Measurements from ENCODE around the gene POU2F1.

The POU2F1 gene

DNA sequence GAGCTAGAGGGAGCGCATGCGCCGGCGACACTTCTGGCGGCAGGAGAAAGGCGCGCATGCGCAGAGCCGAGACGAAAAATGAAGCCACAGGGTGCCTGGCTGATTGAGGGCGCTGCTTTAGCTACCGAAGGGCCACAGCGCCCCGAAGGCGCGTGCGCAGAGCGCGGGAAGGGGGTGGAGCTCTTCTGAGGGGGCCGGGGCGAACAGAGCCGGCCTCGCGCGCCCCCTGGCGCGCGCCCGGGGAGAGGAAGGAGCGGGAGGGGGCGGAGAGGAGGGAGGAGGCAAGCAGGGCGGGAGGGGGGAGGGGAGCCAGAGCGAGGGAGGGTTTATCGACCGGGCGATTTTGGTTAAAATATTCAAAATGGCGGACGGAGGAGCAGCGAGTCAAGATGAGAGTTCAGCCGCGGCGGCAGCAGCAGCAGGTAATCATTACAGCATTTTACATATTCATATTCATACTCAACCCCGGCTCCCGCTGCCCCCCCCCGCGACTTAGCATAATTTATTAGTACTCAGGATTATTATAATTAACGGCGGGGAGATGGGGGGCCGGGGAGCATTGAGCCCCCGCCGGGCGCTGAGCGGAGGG, at the start of gene POU2F1:
TSS of gene POU2F1 (plus strand) at position 350 of the 589 bp plus-strand sequence. CDS start at position 362, 12 bp downstream.
- TF ChIP-seq, protein P1, sequence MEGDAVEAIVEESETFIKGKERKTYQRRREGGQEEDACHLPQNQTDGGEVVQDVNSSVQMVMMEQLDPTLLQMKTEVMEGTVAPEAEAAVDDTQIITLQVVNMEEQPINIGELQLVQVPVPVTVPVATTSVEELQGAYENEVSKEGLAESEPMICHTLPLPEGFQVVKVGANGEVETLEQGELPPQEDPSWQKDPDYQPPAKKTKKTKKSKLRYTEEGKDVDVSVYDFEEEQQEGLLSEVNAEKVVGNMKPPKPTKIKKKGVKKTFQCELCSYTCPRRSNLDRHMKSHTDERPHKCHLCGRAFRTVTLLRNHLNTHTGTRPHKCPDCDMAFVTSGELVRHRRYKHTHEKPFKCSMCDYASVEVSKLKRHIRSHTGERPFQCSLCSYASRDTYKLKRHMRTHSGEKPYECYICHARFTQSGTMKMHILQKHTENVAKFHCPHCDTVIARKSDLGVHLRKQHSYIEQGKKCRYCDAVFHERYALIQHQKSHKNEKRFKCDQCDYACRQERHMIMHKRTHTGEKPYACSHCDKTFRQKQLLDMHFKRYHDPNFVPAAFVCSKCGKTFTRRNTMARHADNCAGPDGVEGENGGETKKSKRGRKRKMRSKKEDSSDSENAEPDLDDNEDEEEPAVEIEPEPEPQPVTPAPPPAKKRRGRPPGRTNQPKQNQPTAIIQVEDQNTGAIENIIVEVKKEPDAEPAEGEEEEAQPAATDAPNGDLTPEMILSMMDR (IDR thresholded peaks at IDR 0.05; ENCODE audit: low read depth, low read length), result peak; percentile 59
- H3K4me3 ChIP-seq (ENCODE audit: low read depth, low read length), result peak within 1 kb of the TSS; percentile 94

DNA sequence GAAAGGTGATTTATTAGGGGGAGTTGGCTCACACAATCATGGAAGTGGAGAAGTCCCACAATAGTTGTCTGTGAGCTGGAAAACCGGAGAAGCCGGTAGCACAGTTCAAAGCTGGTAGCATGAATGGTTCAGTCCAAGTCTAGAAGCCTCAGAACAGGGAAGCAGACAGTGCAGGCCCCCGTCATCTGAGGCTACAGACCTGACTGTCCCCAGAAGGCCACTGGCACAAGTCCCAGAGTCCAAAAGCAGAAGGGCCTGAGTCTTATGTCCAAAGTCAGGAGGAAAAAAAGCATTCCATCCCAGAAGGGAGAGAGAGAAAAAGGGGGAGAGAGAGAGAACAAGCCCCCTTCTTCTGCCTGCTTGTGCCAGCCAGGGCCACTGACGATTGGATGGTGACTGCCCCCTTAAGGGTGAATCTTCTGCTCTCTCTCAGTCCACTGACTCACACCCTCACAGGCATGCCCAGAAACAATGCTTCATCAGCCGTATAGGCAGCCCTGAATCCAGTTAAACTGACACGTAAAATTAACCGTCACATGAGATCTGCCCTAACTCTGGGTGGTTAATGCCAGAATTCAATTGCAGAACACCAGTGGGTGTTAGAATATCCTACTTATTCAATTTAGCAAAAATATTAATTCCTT, 49.3 kb upstream of the POU2F1 start:
- TF ChIP-seq, protein P1 (IDR thresholded peaks at IDR 0.05; ENCODE audit: low read depth, low read length), result no peak

DNA sequence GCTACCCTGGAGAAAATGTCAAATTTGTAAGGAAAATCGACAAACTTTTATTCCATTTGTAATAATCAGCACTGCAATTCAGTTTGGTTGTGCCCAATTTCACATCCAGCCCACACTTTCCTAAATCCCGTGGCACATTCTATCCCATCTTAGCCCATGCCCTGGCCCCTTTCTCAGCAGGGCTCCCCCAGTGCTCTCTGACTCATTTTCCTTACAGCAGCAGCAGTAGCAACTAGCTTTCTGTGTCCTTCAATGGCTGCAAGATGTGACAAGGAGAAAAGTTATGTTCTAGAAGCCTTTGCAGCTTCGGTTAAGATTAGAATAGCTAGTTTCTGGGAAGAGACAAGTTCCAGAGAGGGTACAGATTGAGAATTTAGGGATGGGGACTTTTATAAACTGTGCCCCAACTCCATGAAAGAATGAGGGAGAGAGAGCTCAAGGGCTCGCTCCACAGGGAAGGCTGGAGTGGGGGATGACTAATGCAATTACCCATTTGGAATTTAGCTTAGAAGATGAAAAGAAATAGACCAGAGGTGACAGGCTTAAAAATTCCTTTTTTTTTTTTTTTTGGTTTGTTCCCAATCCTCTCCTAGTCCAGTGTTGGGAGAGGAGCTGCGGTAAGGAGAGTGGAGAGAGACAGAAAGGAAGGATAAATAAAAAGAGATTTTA, 47.0 kb upstream of the POU2F1 start:
- no peak overlapping the region for H3K4me3 ChIP-seq (ENCODE audit: low read depth, low read length)
- TF ChIP-seq, protein P1 (IDR thresholded peaks at IDR 0.05; ENCODE audit: low read depth, low read length), result no peak

More for the DNA sequence above, 49.3 kb upstream of the POU2F1 start:
- H3K4me3 ChIP-seq (ENCODE audit: low read depth, low read length), result no peak overlapping the region

DNA sequence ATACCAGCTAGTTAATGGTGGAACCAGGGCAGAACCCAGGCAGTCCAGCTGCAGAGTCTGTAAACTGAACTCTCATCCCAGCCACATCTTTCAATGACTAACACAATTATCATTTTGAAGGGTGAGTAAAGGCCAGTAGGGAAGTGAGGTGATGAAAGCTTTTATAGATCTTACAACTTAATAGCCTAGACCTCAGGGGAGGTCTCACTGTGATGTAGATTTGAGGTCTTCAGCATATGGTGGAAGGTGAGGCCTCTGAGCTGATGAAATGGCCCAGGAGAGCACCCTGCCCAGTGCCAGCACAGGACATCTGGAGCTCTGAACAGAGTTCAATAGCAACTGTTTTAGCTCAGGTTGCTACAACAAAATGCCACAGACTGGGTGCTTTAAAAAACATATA, 44.8 kb upstream of the POU2F1 start:
- TF ChIP-seq, protein P1 (IDR thresholded peaks at IDR 0.05; ENCODE audit: low read depth, low read length), result no peak

DNA sequence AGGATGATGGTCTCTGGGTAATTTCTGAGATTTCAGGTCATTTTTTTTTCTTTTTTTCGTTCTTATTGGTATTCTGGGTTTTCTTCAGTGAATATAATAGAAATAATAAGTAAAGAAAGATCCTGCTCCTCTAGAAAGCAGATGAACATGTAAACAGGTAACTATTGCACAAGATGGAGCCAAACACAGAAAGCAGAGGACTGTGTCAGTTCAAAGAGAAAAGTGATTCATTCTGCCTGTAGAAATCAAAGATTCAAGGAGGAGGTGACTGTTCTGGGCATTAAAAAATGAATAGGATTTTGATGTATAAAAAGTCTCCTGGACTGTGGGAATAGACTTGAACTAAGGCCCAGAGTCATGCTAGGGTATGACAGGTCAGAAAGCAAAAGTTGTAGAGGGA, 41.9 kb upstream of the POU2F1 start:
- TF ChIP-seq, protein P1 (IDR thresholded peaks at IDR 0.05; ENCODE audit: low read depth, low read length), result no peak
- H3K4me3 ChIP-seq (ENCODE audit: low read depth, low read length), result no peak overlapping the region

More for the DNA sequence above, 44.8 kb upstream of the POU2F1 start:
- no peak overlapping the region for H3K4me3 ChIP-seq (ENCODE audit: low read depth, low read length)

DNA sequence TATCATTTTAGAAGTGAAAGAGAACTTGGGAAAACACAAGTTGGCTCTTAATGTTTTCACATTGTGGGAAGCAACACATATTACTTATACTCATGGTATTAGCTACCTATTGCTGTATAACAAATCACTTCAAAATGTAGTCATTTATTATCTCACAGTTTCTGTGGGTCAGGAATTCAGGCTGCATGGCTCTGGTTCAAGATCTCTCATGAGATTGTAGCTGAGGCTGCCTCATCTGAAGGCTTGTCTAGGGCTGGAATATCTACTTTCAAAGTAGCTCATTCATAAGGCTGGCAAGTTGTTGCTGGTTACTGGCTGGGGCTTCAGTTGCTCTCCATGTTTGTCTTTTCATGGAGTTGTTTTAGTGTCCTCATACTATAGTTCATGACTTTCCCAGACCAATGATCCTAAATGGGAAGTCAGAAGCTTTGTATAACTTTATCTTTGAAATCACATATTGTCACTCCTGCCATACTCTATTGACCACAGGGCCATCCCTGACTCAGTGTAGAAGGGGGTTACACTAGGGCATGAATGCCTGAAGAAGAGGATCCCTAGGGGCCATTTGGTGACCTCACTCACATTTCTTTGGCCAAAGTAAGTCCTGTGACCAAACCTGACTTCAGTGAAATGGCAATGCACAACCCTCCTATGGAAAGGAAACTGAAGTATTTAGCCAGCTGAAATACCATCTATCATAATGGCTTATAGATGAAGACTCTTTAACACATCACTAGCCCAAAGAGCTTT, 37.9 kb upstream of the POU2F1 start:
- H3K4me3 ChIP-seq (ENCODE audit: low read depth, low read length), result no peak overlapping the region
- TF ChIP-seq, protein P1 (IDR thresholded peaks at IDR 0.05; ENCODE audit: low read depth, low read length), result no peak
